ENCODE results near the gene ABCG1. TPM values are rescaled to one million over a fixed set of nuclear protein-coding genes. Genes with fewer than 3 reads are reported as not detected.

The ABCG1 gene
- total RNA-seq, 1 experiment from 2014 or later, result not detected

DNA sequence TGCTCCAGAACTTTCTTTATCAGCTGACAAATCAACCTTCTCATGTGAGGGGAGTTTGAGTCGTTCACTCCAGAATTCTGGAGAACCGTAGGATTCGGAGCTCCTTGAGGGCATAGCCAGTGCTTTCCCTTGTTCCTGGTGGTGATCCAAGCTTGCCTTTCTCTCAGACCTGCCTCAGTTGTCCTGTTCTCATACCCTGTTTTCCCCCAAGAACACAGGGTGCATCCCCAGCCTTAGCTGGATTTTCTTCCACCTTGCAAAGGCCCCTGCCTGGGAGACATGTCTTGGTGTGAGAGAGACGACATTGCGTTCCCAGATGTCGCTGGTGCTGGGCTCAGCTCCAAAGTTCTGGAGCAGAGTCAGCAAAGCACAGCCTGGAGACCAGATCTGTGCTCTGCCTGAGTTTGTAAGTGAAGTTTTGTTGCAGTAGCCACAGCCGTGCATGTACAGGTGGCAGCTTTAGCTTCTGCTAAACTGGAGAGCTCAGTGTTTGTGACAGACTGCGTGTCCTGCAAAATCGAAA lies 40.0 kb downstream of the ABCG1 start:
- ChIA-PET CTCF (interaction anchor here (0.8 to 1.6 kb wide), 7 partner anchors 10 to 122 kb away, joined by 3 to 9 read pairs (median 4); no protein-coding TSS in a partner anchor), POLR2A (no interaction called here)
- no peaks in the 10 kb centered on the region; the same call in 1 of the 2 replicates for H3K27me3 ChIP-seq (replicated peaks; ENCODE audit: control insufficient read depth, insufficient read depth, low read length)
- Mint-ChIP-seq H3K36me3 (ENCODE audit: insufficient read depth, unreplicated experiment) (no peaks in the 10 kb centered on the region), H3K4me3 (ENCODE audit: unreplicated experiment) (no peak overlapping the region), H3K4me1 (ENCODE audit: low read depth, unreplicated experiment) (no peaks in the 10 kb centered on the region), H3K27ac (ENCODE audit: unreplicated experiment) (no peak overlapping the region), H3K9me3 (ENCODE audit: unreplicated experiment) (no peaks in the 10 kb centered on the region), H3K27me3 (ENCODE audit: insufficient read depth, unreplicated experiment) (peaks cover 4% of the 10 kb centered on the region)
- TF ChIP-seq, protein P1, sequence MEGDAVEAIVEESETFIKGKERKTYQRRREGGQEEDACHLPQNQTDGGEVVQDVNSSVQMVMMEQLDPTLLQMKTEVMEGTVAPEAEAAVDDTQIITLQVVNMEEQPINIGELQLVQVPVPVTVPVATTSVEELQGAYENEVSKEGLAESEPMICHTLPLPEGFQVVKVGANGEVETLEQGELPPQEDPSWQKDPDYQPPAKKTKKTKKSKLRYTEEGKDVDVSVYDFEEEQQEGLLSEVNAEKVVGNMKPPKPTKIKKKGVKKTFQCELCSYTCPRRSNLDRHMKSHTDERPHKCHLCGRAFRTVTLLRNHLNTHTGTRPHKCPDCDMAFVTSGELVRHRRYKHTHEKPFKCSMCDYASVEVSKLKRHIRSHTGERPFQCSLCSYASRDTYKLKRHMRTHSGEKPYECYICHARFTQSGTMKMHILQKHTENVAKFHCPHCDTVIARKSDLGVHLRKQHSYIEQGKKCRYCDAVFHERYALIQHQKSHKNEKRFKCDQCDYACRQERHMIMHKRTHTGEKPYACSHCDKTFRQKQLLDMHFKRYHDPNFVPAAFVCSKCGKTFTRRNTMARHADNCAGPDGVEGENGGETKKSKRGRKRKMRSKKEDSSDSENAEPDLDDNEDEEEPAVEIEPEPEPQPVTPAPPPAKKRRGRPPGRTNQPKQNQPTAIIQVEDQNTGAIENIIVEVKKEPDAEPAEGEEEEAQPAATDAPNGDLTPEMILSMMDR (IDR thresholded peaks at IDR 0.05; ENCODE audit: insufficient read depth in 1 of 2, low read depth in 1 of 2, low read length in 1 of 2, severe bottlenecking in 1 of 2, unreplicated experiment in 1 of 2), result no peak
- no peak overlapping the region for H3K4me3 ChIP-seq (ENCODE audit: low read depth, low read length)
- no peaks in the 10 kb centered on the region for H3K36me3 ChIP-seq (ENCODE audit: control insufficient read depth, insufficient read depth, low read length)
- no peaks in the 10 kb centered on the region for H3K9me3 ChIP-seq
- DNase-seq, result no peak
- intact Hi-C loops (cut with micrococcal nuclease; ENCODE audit: unreplicated experiment), result loop anchor here (1.0 kb wide), 2 partner anchors 95 to 114 kb away; no protein-coding TSS in a partner anchor
- peaks cover 8% of the 10 kb centered on the region for H3K4me1 ChIP-seq
- no TSS peak for BruUV-seq (replicated peaks)

DNA sequence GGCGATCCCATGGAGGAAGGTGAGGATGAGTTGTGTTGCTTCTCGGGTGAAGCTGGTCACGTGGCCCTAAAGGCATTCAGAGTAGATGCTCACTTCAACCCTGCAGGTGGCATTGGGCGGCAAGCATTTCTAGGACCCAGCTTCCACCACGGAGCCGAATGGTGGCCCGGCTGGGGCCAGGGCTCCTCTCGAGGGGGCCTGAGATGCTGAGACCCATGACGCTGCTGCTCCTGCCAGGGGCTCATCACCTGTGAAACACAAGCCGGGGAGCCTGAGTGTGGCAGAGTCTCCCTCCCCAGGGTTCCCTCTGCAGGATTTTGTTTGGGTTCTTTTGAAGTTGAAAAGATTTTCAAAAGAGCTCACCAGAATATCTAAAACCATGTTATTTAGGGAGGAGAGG lies 41.2 kb downstream of the ABCG1 start:
- no TSS peak for BruUV-seq (replicated peaks)

DNA sequence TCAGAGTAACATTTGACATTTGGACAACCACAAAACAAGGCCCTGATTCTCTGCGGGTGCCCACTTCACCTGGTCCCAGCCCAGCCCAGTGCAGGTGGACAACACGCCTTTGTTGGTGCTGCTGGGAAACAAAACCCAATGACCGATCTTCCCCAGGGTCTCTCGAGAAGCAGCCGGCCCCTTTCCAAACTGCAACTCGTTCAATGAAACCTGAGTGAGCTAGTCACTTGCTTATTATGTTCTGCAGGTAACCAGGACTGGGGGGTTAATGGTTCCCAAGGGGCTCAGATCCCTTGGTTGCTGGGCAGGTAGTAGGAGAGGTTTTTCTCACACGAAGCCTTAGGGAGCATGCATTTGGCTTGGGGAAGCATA lies 42.9 kb downstream of the ABCG1 start:
- ChIA-PET CTCF (interaction anchor here (0.6 to 1.2 kb wide), 2 partner anchors 117 to 413 kb away, joined by 3 to 4 read pairs; no protein-coding TSS in a partner anchor), POLR2A (no interaction called here)
- DNase-seq, result no peak
- Mint-ChIP-seq H3K36me3 (ENCODE audit: insufficient read depth, unreplicated experiment) (no peaks in the 10 kb centered on the region), H3K4me1 (ENCODE audit: low read depth, unreplicated experiment) (peaks cover under 1% of the 10 kb centered on the region), H3K9me3 (ENCODE audit: unreplicated experiment) (no peaks in the 10 kb centered on the region), H3K27ac (ENCODE audit: unreplicated experiment) (no peak overlapping the region), H3K27me3 (ENCODE audit: insufficient read depth, unreplicated experiment) (peaks cover 3% of the 10 kb centered on the region), H3K4me3 (ENCODE audit: unreplicated experiment) (no peak overlapping the region)
- H3K9me3 ChIP-seq, result no peaks in the 10 kb centered on the region
- H3K4me3 ChIP-seq (ENCODE audit: low read depth, low read length), result no peak overlapping the region
- H3K27me3 ChIP-seq (replicated peaks; ENCODE audit: control insufficient read depth, insufficient read depth, low read length), result no peaks in the 10 kb centered on the region; the same call in 1 of the 2 replicates
- BruUV-seq (replicated peaks), result no TSS peak
- intact Hi-C loops (cut with micrococcal nuclease; ENCODE audit: unreplicated experiment), result no loop called here
- TF ChIP-seq, protein P1 (IDR thresholded peaks at IDR 0.05; ENCODE audit: insufficient read depth in 1 of 2, low read depth in 1 of 2, low read length in 1 of 2, severe bottlenecking in 1 of 2, unreplicated experiment in 1 of 2), result no peak
- H3K36me3 ChIP-seq (ENCODE audit: control insufficient read depth, insufficient read depth, low read length), result no peaks in the 10 kb centered on the region
- H3K4me1 ChIP-seq, result peaks cover 8% of the 10 kb centered on the region

More for the DNA sequence above, 41.2 kb downstream of the ABCG1 start:
- peaks cover 8% of the 10 kb centered on the region for H3K4me1 ChIP-seq
- Mint-ChIP-seq H3K27me3 (ENCODE audit: insufficient read depth, unreplicated experiment) (peaks cover 3% of the 10 kb centered on the region), H3K4me1 (ENCODE audit: low read depth, unreplicated experiment) (no peaks in the 10 kb centered on the region), H3K36me3 (ENCODE audit: insufficient read depth, unreplicated experiment) (no peaks in the 10 kb centered on the region), H3K27ac (ENCODE audit: unreplicated experiment) (no peak overlapping the region), H3K4me3 (ENCODE audit: unreplicated experiment) (no peak overlapping the region), H3K9me3 (ENCODE audit: unreplicated experiment) (no peaks in the 10 kb centered on the region)
- H3K9me3 ChIP-seq, result no peaks in the 10 kb centered on the region
- no peaks in the 10 kb centered on the region; the same call in 1 of the 2 replicates for H3K27me3 ChIP-seq (replicated peaks; ENCODE audit: control insufficient read depth, insufficient read depth, low read length)
- no peaks in the 10 kb centered on the region for H3K36me3 ChIP-seq (ENCODE audit: control insufficient read depth, insufficient read depth, low read length)
- H3K4me3 ChIP-seq (ENCODE audit: low read depth, low read length), result no peak overlapping the region
- TF ChIP-seq, protein P1 (IDR thresholded peaks at IDR 0.05; ENCODE audit: insufficient read depth in 1 of 2, low read depth in 1 of 2, low read length in 1 of 2, severe bottlenecking in 1 of 2, unreplicated experiment in 1 of 2), result no peak
- ChIA-PET CTCF (interaction anchor here (1.1 to 1.3 kb wide), 2 partner anchors 15 to 26 kb away, joined by 3 read pairs; no protein-coding TSS in a partner anchor), POLR2A (no interaction called here)
- intact Hi-C loops (cut with micrococcal nuclease; ENCODE audit: unreplicated experiment), result no loop called here
- DNase-seq, result no peak

Data from Caco-2 (cell line).